NCI-H146 treated with DMSO at 0.1 percent for 48 hours (cell line): Measurements from ENCODE around the gene ERFE.
"Not testable (repeated sequence)": the region's sequence is repeated elsewhere in the genome, so short reads cannot be mapped to it uniquely, and the experiment has no call there.

Source experiments
- DNase-seq: peaks from one replicate; lab custom pipeline; 2025; ENCODE audit not compliant: unreplicated experiment; lab: John Stamatoyannopoulos, UW

Gene ERFE

GRCh38 chr2:238158509-238159070 is at the start of gene ERFE:
TSS of gene ERFE (plus strand) at chr2:238158970. CDS start at chr2:238159008, 38 bp downstream.
- peak; percentile 15 for DNase-seq

DNA sequence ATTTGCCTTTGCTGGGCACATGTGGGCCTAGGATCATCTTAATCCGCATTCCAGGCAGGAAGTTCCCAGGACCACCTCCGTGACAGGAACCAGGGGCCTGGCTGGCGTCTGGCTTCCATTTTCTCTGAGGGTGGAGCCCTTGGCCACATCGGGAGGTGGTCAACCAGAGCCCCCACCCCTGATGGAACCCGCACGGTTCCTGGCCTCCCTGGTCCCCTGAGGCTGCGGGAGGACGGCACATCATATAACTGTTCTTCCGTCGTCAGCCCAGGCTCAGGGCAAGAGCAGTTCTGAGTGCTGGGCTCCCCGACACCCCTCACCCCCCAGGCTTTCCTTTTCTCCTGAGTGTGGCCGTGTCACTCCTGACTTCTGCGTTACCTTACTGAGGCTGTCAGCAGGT is 45.2 kb upstream of the ERFE start:
- no peak for DNase-seq

GRCh38 chr2:238114331-238114841 is 44.4 kb upstream of the ERFE start:
- DNase-seq, result no peak

GRCh38 chr2:238114851-238115660 is 43.7 kb upstream of the ERFE start:
- DNase-seq, result no peak

- DNase-seq, result not testable (repeated sequence)
Measured at GRCh38 chr2:238115709-238116108, 43.1 kb upstream of the ERFE start.

DNA sequence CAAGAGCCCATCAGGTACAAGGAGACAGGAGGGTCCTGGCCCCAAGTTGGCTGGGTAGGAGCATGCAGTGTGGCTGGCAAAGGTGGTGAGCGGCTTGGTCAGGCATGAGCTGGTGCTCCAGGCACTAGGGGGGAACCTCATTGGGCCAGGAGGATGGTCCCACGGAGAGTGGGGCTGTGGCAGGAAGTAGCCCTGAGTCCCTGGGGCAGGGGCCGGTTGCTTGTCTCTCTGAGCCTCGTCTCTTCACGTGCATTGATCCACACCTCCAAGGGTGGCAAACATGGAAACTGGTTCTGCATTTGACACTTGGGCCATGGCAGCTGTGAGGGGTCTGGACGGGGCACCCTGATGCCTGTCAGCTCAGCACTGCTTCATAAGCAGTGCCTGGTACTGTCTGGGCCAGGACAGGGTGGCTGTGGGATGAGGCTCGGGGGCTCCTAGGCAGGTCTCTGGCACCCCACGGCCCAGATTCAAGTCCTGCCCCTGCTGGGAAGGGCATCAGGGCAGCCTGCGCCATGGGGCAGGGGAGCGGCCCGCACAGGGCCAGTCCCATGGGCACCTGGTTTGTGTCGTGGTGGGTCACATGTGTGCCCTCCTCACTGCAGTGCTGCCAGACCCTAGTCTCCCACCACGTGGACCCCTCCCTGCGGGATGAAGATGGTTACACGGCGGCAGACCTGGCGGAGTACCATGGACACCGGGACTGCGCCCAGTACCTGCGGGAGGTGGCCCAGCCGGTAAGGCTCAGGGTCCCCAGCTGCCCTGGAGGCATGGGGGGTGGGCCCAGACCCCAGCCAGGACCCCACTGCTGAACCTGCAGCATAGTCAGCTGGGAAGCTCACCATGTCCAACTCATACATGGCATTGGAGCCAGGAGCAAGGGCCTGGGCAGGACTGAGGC is 42.2 kb upstream of the ERFE start:
- no peak for DNase-seq

GRCh38 chr2:238117199-238118154 is 41.3 kb upstream of the ERFE start:
- no peak for DNase-seq

- no peak for DNase-seq
Measured at GRCh38 chr2:238119756-238120462, 38.9 kb upstream of the ERFE start.

GRCh38 chr2:238120463-238121298 is 38.1 kb upstream of the ERFE start:
- no peak for DNase-seq

DNA sequence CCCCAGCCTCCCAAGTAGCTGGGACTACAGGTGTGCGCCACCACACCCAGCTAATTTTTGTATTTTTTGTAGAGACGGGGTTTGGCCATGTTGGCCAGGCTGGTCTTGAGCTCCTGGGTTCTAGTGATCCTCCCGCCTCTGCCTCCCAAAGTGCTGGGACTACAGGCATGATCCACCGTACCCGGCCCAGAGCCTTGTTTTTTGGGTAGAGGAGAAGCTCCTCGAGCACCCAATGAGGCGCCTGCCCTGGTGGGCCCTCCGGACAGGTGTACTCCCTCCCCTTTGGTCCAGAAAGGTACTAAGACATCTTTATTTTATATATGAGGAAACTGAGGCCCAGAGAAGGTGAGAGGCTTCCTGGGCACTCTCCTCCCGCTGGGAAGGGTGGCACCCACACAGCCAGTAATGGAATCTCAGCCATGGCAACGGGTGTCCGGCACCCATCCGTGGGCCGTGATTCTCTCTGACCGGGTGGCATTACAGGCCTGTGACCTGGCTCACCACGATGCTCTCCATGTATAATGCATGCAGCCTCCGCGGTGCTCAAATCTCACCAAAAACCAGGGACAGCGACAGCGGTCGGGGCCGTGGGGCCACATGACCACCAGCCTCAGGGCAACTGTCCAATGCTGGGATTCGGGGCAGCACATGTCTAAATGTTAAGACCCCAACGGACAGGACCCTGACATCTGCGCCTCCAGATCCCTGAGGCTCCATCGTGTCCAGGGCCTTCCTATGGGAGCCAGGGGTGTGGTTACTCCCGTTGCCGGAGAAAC is 37.1 kb upstream of the ERFE start:
- no peak for DNase-seq

GRCh38 chr2:238122287-238123217 is 36.2 kb upstream of the ERFE start:
- DNase-seq, result no peak

DNA sequence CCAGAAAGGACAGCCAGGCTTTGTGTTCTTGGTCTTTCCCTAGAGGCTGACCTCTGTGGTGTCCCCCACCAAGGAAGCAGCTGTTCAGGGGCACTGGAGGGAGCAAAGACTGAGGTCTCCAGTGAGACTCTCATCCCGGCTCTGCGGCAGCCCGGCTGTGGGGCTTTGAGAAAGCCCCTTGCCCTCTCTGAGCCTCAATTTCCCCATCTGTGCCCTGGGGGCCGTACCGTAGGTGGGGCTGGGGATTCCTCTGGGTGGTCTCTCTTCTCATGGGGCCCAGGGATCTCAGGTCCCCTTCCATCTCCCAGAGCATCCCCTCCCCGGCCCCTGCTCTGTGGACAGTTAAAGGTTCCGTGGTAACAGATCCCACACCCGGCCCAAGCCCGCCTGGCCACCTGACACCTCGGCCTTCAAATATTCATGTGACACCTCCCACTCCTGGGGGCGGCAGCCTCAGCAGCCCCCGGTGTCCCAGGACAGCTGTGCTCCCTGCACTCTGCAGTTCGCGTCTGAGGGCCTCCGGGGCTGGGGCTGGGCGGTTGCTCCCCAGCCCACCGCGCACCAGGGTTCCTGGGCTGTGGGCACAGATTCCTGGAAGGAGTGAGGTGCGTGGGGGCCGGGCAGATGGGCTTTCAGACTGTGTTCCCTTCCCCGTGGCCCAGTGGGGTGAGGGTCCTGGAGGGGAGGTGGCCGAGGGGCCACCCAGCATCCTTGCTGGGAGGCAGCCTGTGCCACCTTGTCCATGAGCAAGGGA is 35.4 kb upstream of the ERFE start:
- no peak for DNase-seq

DNA sequence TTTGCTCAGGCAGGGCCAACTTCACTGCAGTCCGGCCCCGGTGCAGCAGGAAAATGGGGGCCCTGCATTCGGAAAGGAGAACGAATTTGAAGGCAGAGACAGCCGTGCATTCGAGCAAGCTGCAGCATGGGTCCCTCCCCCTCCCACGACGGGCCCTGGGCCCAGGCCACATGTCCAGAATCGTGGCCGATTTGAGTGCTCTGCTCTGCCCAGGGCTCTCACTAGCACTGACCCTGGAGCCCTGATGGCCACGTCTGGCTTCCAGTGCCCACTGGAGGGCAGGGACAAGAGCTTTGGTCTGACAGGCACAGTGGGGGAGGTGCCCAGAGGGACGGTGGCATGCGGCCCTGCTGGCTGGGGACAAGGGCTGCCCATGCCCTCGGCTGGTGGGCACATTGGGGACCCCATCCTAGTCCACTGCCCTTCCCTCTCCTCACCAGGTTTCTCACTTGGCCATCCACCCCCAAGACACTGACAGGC is 34.7 kb upstream of the ERFE start:
- DNase-seq, result no peak

- DNase-seq, result no peak
Measured at GRCh38 chr2:238124488-238125126, 34.2 kb upstream of the ERFE start.

DNA sequence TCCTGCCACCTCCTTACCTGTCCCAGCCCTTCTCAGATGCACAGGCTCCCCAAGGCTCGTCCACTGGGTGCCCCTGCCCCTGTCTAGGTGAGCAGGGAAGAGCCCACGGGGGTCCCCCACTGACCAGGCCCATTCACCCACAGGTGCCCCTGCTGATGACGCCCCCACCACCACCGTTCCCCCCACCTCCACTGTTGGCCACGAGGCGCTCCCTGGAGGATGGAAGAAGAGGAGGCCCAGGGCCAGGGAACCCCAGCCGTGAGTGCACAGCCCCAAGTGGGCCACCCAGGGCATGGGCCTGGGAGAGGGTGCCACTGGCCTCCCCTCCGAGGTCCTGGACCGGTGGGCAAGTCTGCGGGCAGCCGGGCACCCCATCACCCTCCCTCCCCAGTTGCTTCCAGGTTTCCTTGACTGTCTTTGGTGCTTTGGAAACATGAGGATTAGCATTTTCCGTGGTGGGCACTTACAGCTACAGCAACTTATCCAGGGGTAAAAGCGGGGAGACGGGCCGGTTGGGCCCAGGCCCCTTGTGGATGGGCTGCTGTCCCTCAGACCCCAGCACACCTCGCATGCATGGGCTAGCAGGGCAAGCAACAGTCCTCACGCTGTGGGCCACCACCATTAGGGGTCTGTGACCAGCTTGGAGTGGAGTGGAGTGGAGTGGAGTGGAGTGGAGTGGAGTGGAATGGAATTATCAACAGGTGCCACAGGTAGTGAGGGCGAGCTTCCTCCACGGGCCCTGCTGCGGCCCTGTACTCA is 33.5 kb upstream of the ERFE start:
- DNase-seq, result no peak
